ENCODE results near the gene VRK3. TPM values are rescaled to one million over a fixed set of nuclear protein-coding genes. Genes with fewer than 3 reads are reported as not detected.

The VRK3 gene
- total RNA-seq, 1 experiment from 2014 or later: 44.4 TPM

DNA sequence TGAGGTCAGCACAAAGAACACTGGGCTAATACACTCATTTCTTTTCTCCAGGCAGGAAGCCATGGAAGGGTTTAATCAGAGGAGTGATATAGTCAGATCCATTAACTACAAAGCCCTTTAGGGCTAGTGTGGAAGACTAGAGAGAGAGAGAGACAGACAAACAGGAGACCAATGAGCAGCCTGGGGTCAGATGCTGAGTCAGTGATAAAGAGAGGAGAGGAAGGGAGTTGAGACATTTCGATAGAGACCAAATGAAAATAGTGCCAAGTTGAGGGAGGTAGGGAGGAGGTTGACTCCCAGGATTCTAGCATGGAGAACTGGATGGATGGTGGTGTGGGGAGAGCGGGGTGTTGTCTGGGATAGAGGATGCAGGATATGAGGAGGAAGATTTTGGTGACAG lies 18.8 kb upstream of the VRK3 start:
- no peak for DNase-seq (ENCODE audit: low spot score)
- no TSS peak for BruUV-seq (replicated peaks)
- Histone ChIP-seq H3K27ac (ENCODE audit: low read depth, low read length, poor library complexity, severe bottlenecking) (no peak overlapping the region), H3K4me3 (ENCODE audit: low read depth, low read length, poor library complexity, severe bottlenecking) (no peak overlapping the region), H3K9me3 (ENCODE audit: low read depth, low read length, poor library complexity, severe bottlenecking) (peaks cover 46% of the 10 kb centered on the region), H3K36me3 (ENCODE audit: insufficient read depth, low read length, poor library complexity, severe bottlenecking) (peaks cover 80% of the 10 kb centered on the region), H3K27me3 (replicated peaks; ENCODE audit: insufficient read depth, low read depth, low read length, poor library complexity) (no peaks in the 10 kb centered on the region), H3K4me1 (ENCODE audit: insufficient read depth, low read length, poor library complexity, severe bottlenecking) (no peaks in the 10 kb centered on the region)
- POLR2A ChIA-PET (ENCODE audit: low non-redundant PET): no interaction called here
- no peak for TF ChIP-seq EZH2 (IDR thresholded peaks at IDR 0.05; ENCODE audit: borderline replicate concordance, low read depth, low read length, poor library complexity, severe bottlenecking)
- TF ChIP-seq, protein P1, sequence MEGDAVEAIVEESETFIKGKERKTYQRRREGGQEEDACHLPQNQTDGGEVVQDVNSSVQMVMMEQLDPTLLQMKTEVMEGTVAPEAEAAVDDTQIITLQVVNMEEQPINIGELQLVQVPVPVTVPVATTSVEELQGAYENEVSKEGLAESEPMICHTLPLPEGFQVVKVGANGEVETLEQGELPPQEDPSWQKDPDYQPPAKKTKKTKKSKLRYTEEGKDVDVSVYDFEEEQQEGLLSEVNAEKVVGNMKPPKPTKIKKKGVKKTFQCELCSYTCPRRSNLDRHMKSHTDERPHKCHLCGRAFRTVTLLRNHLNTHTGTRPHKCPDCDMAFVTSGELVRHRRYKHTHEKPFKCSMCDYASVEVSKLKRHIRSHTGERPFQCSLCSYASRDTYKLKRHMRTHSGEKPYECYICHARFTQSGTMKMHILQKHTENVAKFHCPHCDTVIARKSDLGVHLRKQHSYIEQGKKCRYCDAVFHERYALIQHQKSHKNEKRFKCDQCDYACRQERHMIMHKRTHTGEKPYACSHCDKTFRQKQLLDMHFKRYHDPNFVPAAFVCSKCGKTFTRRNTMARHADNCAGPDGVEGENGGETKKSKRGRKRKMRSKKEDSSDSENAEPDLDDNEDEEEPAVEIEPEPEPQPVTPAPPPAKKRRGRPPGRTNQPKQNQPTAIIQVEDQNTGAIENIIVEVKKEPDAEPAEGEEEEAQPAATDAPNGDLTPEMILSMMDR (conservative IDR thresholded peaks at IDR 0.05; ENCODE audit: low read depth, low read length): no peak
- intact Hi-C loops (cut with micrococcal nuclease; ENCODE audit: unreplicated experiment): no loop called here
- CTCF ChIA-PET: no interaction called here

DNA sequence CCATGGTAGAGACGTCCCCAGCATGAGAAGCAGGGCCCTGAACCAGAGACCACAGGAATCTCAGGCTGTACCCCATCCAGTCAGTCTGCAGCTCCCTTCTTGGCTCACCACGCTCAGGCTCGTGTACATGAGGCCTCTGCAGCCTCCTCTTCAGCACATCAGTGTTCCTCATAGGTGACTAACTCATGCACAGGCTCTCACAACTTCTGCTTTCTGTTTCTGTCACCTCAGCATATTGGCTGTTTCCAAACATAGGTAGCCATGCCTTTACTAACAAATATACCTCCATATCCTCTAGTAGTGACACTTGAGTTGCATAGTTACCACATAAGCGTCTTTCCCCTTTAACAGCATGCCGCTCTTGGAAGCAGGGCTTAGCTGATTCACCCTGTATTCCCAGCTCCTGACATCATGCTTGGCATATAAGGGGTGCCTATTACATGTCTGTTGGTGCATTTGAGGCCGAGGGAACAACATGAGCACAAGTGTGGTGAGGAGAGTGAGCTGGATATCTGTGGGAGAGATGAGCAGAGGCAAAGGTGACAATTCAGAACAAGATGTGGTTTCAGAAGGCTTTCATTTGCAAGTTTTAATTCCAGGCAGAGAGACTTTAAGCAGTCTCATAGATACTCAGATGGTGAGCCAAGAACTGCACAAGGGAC lies 17.3 kb upstream of the VRK3 start:
- Histone ChIP-seq H3K27me3 (replicated peaks; ENCODE audit: insufficient read depth, low read depth, low read length, poor library complexity) (no peaks in the 10 kb centered on the region), H3K36me3 (ENCODE audit: insufficient read depth, low read length, poor library complexity, severe bottlenecking) (peaks cover 86% of the 10 kb centered on the region), H3K4me1 (ENCODE audit: insufficient read depth, low read length, poor library complexity, severe bottlenecking) (no peaks in the 10 kb centered on the region), H3K27ac (ENCODE audit: low read depth, low read length, poor library complexity, severe bottlenecking) (no peak overlapping the region), H3K4me3 (ENCODE audit: low read depth, low read length, poor library complexity, severe bottlenecking) (no peak overlapping the region), H3K9me3 (ENCODE audit: low read depth, low read length, poor library complexity, severe bottlenecking) (peaks cover 44% of the 10 kb centered on the region)
- no peak for DNase-seq (ENCODE audit: low spot score)
- POLR2A ChIA-PET (ENCODE audit: low non-redundant PET): no interaction called here
- BruUV-seq (replicated peaks): no TSS peak
- CTCF ChIA-PET: no interaction called here
- intact Hi-C loops (cut with micrococcal nuclease; ENCODE audit: unreplicated experiment): no loop called here
- TF ChIP-seq, protein P1 (conservative IDR thresholded peaks at IDR 0.05; ENCODE audit: low read depth, low read length): no peak
- no peak for TF ChIP-seq EZH2 (IDR thresholded peaks at IDR 0.05; ENCODE audit: borderline replicate concordance, low read depth, low read length, poor library complexity, severe bottlenecking)

DNA sequence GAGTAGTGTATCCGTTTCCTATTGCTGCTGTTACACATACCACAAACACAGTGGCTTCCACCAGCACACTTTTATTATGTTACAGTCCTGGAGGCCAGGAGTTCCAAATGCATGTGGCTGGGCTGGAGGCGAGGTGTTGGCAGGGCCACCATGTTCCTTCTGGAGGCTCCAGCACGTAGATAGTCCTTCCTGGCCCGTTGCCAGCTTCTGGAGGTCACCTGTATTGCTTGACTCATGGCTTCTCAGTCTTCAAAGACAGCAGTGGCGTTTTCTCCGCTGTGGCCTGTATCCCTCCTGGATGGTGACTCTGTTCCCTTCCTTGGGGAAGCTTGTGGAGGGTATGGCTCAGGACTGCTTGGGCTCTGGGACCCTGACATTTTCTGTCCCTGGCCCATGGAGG lies 15.8 kb upstream of the VRK3 start:
- no peak overlapping the region for H3K4me3 ChIP-seq (ENCODE audit: low read depth, low read length, poor library complexity, severe bottlenecking)
- no peak overlapping the region for H3K27ac ChIP-seq (ENCODE audit: low read depth, low read length, poor library complexity, severe bottlenecking)
- no peak for TF ChIP-seq EZH2 (IDR thresholded peaks at IDR 0.05; ENCODE audit: borderline replicate concordance, low read depth, low read length, poor library complexity, severe bottlenecking)
- TF ChIP-seq, protein P1 (conservative IDR thresholded peaks at IDR 0.05; ENCODE audit: low read depth, low read length): no peak
- ChIA-PET POLR2A (ENCODE audit: low non-redundant PET) (no interaction called here), CTCF (no interaction called here)
- no TSS peak for BruUV-seq (replicated peaks)
- intact Hi-C loops (cut with micrococcal nuclease; ENCODE audit: unreplicated experiment): no loop called here
- no peak for DNase-seq (ENCODE audit: low spot score)
- H3K27me3 ChIP-seq (replicated peaks; ENCODE audit: insufficient read depth, low read depth, low read length, poor library complexity): no peaks in the 10 kb centered on the region
- peaks cover 29% of the 10 kb centered on the region for H3K9me3 ChIP-seq (ENCODE audit: low read depth, low read length, poor library complexity, severe bottlenecking)
- H3K36me3 ChIP-seq (ENCODE audit: insufficient read depth, low read length, poor library complexity, severe bottlenecking): peaks cover 82% of the 10 kb centered on the region
- no peaks in the 10 kb centered on the region for H3K4me1 ChIP-seq (ENCODE audit: insufficient read depth, low read length, poor library complexity, severe bottlenecking)

All from A673 (cell line).